Measurements from ENCODE around the gene TOMM40L.
A peak's percentile ranks its signal among the peaks of the same experiment; 100 is the strongest.

TOMM40L gene

GRCh38 chr1:161197560-161198193 lies 28.2 kb upstream of the TOMM40L start:
- DNase-seq (ENCODE audit: low read depth in 2 of 2), result no peak

DNA sequence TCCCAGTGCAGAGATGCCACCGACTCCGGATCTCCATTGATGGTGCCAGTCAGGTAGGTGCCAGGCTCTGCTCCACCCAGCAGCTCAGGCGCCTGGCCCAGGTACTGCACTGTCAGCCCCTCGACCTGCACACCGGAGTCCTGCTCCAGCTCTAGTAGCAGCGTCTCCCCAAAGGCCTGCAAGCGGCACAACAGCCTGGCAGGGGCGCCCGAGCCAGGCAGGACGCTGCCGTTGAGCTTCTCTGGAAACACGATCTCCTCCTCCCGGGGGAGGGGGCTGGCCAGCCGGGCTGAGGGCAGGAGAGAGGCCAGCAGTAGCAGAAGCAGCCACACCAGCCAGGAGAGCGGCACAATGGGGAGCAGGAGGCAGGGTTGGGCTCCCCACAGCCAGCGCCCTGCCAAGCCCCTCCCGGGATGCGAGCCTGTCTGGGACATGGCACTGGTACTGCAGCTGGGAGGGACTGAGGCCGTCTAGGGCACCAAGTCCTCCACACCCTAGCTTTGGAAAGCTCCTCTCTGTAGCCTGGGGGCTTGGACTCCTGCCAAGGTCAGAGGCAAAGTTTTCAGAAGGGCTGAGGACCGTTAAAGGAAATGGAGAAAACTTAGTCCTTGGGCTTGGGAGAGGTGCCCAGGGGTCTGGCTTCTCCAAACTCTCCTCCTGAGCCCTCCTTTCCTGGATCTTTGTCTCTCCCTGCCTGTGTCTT lies 27.5 kb upstream of the TOMM40L start:
- no peak for DNase-seq (ENCODE audit: low read depth in 2 of 2)

- DNase-seq (ENCODE audit: low read depth in 2 of 2), result no peak
Measured at GRCh38 chr1:161198897-161199431, 26.9 kb upstream of the TOMM40L start, which contains the start of gene ADAMTS4. TSS of gene ADAMTS4 (minus strand) at chr1:161199054. CDS start at chr1:161198627, 427 bp downstream.

DNA sequence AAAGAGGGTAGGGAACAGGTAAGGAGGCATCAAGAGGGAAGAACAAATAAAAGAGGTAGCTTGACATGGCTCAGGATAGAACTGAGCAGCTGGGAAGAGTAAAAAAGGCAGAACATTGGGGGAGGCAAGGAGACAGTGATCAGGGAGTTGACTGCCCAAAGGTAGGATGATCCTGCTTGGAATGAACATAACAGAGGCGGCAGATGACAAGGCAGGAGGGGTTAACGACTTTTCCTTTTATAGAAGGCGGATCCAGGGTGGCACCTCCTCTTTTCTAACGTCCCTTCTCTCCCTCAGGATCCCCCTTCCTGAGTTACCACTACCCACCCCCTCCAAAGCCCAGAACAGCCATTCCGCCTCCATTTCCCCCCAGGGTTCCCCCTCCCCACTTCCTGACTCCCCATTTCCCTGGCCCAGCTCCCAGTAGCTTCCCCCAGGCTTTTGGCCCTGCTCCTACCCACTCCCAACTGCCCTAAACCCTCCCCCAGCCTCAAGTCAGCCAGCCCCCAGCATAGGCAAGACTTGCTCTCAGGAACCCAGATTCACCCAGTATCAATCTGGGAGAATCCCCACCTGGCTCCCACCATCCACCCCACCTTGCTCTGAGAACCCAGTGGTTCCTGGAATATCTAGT lies 26.2 kb upstream of the TOMM40L start:
- no peak for DNase-seq (ENCODE audit: low read depth in 2 of 2)

GRCh38 chr1:161200421-161200991 lies 25.4 kb upstream of the TOMM40L start:
- no peak for DNase-seq (ENCODE audit: low read depth in 2 of 2)

DNA sequence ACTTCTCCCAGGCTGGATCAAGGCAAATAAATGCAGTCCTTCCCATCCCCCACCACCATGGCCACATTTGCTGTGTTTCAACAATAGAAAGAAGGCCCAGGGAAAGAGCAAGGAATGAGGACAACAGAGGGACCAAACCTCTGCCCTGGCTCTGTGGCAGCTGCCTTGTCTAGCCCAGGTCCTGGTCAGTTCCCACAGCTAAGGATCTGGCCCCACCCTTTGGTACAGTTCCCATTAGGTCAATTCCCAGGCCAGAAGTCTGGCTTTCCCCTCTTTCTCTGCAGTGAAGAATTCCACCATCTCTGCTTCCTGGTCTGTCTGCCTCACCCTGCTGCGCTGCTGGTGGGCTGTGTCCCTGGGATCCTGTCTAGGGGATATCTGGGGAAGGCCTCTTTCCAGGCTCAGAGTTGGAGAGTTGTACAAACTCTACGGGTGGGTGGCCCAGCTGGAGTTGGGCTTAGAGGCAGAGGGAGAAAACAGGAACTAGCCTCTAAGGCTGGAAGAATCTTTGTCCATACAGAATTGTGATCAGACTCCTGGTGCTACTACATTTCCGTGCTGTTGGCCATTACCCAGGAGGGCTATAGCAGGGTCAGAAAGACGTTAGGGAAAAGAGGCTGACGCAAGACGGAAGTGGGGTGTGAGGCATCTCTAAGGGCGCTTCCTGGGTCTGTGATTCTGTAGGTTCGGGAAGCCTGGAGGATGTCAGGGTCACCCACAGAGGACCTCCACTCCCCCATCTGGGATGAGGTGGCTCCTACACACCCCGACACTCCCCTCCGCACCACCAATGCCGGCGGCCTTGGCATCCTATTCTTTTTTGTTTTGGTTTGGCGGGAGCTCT lies 24.6 kb upstream of the TOMM40L start:
- DNase-seq (ENCODE audit: low read depth in 2 of 2), result no peak

- peak; percentile 68 to 86 for DNase-seq (ENCODE audit: low read depth in 2 of 2)
Measured at GRCh38 chr1:161201836-161202712, 23.8 kb upstream of the TOMM40L start, which contains the start of gene NDUFS2. TSS of gene NDUFS2 (plus strand) at chr1:161202367. CDS start at chr1:161202386, 19 bp downstream.

GRCh38 chr1:161206411-161207140 lies 19.3 kb upstream of the TOMM40L start:
- DNase-seq (ENCODE audit: low read depth in 2 of 2), result no peak

DNA sequence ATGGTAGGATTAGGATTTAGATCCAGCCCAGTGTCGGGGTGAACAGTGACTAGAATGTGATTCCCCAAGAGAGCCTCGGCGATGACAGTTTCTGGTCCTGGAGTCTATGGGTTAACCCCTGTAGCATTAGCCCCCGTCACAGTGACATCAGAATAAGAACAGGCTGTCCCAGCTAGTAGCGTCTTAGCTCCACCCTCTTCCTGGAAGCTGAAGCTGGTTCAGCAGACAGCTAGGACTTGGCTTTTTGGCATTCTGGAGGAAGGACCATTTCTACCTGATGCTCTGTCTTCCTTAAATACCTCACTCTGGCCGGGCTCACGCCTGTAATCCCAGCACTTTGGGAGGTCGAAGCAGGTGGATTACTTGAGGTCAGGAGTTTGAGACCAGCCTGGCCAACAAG lies 18.7 kb upstream of the TOMM40L start:
- DNase-seq (ENCODE audit: low read depth in 2 of 2), result no peak

DNA sequence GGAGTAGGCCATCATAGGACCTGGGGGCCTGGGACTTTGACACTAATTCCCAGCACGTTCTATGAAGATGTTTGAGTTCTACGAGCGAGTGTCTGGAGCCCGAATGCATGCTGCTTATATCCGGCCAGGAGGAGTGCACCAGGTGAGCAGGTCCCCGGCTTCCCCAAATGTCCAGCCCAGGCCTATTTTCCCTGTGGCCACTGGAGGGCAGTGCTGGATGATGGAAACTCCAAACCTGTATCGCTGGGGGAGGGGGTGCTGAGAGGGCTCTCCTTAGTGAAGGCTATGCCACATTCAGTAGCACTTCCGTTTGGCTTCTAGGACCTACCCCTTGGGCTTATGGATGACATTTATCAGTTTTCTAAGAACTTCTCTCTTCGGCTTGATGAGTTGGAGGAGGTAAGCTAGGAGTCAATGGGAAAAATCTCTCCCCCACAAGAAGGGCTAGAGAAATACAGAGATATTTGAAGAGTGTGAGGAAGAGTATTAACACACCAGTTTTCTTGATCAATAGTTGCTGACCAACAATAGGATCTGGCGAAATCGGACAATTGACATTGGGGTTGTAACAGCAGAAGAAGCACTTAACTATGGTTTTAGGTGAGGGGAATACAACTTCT lies 16.0 kb upstream of the TOMM40L start:
- DNase-seq (ENCODE audit: low read depth in 2 of 2), result peak in 1 of 2 donors; percentile 51

DNA sequence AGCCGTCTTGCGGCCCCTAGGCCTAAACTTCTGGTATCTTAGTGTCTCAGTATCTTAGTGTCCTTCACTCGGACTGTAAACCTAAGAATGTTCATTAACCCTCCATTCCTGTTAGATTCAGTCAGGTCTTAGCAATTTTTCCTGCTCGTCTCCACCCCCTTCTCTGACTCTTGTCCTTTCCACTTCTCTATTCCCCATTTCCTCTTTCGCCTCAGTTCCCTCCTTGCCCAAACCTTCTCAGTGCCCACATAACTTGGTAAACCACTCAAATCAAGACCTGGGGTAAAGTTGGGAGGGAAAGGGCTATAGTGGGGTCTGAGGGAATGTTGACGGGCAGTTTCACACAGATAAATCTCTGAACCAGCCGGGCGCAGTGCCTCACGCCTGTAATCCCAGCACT lies 11.5 kb upstream of the TOMM40L start:
- DNase-seq (ENCODE audit: low read depth in 2 of 2), result no peak

- DNase-seq (ENCODE audit: low read depth in 2 of 2), result no peak
Measured at GRCh38 chr1:161215076-161215475, 10.8 kb upstream of the TOMM40L start, which contains the start of gene FCER1G. TSS of gene FCER1G (plus strand) at chr1:161215295. CDS start at chr1:161215322, 27 bp downstream.

GRCh38 chr1:161216945-161217712 lies 8.7 kb upstream of the TOMM40L start:
- DNase-seq (ENCODE audit: low read depth in 2 of 2), result no peak

DNA sequence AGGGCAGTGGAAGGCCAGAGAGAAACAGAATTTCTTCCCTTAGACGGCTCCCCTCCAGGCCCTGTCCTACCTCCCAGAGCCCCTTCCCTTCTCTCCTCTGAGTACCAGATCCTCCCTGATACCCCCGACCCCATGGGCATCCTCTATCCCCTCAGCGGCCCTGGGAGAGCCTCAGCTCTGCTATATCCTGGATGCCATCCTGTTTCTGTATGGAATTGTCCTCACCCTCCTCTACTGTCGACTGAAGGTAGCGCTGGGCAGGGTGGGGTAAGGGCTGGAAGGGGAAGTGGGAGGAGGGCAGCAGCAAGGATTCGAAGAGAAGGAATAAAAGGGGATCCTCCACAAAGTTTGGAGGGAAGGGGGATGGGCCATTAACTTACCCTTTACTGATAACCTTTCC lies 8.0 kb upstream of the TOMM40L start:
- no peak for DNase-seq (ENCODE audit: low read depth in 2 of 2)

GRCh38 chr1:161218301-161219077 lies 7.4 kb upstream of the TOMM40L start:
- DNase-seq (ENCODE audit: low read depth in 2 of 2), result no peak

GRCh38 chr1:161219078-161219892 lies 6.6 kb upstream of the TOMM40L start:
- no peak for DNase-seq (ENCODE audit: low read depth in 2 of 2)

DNA sequence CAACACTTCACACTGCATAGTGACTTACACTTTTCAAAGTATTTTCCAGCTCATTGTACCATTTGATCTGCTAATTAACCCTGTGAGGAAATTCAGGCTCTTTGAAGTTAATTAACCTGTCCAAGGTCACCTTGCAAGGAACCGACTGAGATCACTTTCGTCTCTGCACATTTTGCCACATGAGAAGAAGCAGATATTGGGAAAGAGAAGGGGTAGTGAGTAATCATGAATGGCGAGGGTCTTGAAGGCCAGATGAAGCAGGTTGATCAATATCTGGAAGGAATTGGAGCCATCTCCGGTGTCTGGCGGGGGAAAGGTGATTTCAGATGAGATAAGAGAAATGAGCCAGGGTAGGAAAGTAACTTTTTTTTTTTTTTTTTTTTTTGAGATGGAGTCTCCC lies 5.9 kb upstream of the TOMM40L start:
- no peak for DNase-seq (ENCODE audit: low read depth in 2 of 2)
